ENCODE data around the gene CYP17A1.
"Not testable (repeated sequence)": the region's sequence is repeated elsewhere in the genome, so short reads cannot be mapped to it uniquely, and the experiment has no call there.

Gene CYP17A1

DNA sequence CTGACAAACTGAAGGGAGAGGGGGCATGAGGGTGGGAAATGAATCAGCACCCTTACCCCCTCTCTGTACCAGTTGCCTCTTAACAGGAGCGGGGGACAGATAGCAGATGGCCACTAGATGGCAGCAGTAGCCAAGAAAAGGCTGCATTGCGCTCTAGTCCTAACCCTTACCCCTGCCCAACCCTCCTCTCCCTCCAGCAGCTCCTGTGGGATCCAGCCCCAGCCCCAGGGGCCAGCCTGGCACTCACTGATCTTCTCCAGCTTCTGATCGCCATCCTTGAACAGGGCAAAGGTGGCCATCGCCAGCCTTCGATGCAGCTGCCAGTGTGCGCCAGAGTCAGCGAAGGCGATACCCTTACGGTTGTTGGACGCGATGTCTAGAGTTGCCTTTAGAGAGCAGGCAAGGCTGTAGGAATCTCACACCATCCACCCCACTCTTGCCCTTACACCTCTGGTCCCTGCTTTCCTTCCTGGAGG, 2.2 kb downstream of the CYP17A1 start:
- peak; percentile 76 for DNase-seq

DNA sequence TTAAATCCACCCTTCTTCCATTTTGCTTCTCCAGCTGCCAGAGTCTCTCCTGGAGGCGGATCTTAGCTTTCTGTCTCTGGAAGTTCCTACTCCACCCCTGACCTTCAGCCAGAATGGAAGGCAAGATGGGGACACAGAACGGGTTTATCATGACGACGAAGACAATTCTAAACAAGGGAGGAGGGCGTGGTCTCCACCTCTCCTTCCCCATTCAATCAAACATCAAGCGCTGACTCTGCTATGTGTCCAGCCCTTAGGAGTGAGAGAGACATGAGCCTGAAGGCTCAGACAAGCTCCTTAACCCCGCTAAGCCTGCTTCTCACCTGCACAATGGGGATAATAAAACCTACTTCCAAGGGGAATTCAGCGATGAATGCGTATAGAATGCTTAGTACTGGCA, 3.1 kb downstream of the CYP17A1 start:
- no peak for DNase-seq

DNA sequence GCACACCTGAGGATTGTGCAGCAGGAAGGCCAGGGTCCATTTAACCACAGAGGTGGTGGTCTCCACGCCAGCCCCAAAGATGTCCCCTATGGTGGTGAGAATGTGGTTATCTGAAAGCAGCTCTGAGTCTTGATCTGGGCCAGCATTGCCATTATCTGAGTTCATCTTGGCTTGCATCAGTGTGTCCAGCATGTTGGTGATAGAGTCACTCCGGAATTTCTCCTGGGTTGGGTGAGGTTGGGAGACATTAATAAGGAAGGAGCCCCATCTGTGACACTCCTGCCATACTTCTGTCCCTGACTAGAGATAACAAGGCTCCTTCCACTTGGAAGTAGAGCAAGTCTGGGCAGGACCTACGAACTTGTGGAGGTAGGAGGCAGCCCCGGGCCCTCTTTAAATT, 4.2 kb downstream of the CYP17A1 start:
- no peak for DNase-seq

DNA sequence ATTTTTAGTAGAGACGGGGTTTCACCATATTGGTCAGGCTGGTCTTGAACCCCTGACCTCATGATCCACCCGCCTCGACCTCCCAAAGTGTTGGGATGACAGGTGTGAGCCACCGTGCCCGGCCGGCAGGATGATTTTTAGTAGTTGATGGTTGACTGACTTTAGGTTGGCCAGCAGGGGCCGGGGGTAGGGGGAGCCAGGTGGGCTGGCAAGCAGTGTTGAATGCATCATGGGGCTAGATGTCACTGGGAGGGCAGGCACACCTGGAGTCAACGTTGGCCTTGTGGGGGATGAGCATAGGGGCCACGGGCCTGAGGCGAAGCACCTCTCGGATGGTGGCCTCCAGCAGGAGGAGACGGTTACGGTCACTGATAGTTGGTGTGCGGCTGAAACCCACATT, 5.0 kb downstream of the CYP17A1 start:
- no peak for DNase-seq

DNA sequence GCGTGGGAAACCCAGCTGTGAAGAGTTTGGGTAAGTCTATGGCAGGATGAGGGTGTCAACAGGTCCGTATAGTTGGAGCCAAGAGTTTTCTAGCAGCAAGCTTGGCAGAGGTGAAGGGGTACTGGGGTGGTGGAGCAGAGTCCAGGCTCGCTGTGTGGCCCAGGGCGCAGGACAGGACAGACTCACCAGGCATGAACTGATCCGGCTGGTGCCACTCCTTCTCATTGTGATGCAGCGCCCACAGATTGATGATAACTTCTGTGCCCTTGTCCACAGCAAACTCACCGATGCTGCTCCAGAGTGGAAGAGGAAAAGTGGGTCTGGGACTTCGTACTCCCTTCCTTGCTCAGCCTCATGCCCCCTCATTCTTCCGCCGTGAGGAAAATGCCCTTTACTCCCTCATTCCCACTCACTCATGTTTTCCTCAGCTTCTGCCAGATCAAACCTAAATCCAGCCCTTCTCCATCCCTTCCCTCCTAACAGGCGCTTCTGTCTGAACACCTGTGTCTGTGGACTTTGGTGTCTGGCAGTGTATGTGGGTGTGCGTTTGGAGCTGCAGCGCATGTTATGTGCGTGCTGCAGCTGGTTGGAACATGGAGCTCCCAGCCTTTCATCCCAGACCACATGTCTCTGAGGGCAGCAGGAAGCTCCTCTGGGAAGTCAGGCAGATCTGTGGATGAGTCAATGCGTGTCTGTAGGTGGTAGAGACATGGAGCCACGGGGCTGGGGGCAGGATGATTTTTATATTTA, 5.7 kb downstream of the CYP17A1 start:
- no peak for DNase-seq

DNA sequence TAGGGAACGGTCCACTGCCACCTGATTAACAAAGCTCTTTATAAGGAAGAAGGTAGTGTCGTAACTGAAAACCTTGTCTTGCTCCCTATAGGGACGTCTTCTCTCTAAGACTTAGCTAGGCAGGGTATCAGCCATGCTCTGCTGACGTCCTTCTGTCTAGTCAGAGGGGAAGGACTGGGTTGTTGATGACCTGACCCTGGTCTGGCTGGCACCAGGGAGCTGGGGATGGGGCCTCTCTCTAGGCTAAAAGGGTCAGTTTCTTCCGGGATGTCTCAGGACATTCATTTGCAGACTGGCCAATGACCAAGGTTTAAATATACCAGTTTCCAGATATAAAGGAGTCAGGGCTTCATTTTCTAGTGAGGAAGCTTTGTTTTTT, 9.6 kb downstream of the CYP17A1 start:
- DNase-seq = no peak

DNA sequence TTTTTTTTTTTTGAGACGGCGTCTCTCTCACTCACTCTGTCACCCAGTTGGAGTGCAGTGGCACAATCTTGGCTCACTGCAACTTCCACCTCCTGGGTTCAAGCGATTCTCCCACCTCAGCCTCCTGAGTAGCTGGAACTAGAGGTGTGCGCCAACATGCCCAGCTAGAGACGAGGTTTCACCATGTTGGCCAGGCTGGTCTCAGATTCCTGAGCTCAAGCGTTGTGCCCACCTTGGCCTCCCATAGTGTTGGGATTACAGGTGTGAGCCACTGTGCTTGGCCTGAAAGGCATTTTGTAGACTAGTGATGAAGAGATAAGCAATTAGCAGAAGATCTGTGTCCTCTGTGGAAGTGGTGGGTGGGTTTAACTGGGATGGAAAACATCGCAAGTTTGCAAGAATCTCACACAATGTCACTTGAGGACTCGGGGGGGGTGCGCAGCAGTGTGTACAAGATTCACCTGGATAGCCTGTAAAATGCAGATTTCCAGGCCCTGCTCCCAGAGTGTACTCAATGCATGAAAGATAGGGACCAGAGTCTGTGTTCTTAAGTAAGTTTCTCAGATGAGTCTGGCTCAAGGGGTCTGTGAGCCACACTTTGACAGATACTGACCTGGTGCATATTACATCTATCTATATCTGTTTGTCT, 10.9 kb downstream of the CYP17A1 start:
- DNase-seq = no peak

DNA sequence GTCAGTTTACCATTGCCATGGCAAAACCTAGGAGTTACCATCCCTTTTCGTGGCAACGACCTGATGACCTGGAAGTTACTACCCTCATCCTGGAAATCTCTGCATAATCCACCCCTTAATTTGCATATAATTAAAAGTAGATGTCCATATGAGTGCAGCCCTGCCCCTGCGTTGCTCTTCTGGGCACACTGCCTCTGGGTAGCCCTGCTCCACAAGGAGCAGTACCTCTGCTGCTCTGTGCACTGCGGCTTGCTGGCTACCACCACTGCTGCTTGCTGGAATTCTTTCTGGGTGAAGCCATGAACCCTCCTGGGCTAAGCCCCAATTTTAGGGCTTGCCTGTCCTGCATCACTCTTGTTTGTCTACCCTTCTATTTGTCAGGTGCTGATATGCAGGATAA, 12.5 kb downstream of the CYP17A1 start:
- DNase-seq = no peak

DNA sequence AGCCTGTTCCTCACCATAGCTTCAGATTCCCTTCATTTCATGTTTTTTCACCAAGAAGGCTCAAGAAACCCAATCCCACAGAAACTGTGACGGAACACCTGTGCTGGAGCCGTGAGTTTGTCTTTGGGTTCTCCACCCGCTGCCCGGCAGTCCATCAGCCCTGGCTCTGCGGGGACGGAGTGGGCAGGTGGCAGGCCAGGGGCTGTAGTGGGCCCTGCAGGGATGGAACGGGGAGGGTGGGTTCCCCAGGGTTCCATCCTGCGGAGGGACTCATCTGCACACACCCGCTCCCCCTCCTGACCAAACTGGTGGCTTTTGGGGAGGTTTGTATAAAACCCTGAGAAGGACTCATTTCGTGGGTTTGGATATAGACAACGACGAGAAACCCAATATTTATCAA, 15.0 kb downstream of the CYP17A1 start:
- DNase-seq = no peak

DNA sequence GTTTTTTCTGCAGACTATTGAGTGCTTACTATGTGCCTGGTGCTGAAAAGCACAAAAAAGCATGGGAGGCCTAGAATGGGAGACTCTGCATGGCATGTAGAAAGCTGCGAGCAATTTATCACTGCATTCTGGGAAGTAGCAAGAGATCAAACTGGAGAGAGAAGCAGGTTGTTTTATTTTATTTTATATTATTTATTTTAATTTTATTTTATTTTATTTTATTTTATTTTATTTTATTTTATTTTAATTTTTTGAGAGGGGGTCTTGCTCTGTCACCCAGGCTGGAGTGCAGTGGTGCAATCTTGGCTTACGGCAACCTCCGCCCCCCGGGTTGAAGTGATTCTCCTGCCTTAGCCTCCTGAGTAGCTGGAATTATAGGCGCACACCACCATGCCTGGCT, 17.2 kb downstream of the CYP17A1 start:
- DNase-seq = not testable (repeated sequence)

DNA sequence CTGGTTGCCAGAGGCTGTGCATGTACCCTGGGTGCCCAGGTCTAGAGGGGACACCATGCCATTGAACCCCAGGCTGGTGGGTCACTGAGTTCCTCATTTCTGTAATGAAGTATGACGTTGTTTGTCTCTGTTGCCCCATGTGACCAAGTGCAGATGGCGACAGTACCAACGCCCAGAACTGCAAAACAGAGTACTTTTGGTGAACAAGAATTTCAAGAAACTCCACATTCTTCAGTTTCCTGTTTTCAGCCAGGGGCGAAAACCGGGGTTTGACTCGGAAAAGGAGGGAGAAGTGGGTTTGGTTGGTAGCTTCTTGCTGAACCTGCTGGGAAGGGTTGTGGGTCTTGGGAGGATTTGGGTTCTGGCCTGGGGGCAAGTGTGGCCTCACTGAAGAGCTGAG, 18.2 kb downstream of the CYP17A1 start:
- DNase-seq = peak; percentile 76

DNA sequence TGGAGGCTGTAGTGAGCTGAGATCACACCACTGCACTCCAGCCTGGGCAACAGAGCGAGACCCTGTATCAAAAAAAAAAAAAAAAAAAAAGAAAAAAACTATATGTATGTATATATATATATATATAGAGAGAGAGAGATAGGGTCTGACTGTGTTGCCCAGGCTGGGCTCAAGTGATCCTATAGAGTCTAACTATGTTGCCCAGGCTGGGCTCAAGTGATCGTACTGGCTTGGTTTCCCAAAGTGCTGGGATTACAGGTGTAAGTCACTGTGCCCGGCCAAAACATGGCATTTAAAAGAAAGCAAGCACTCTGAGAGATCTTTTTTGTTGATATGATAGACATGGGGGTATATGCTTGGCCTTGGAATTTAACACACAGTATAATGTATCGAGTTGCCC, 20.0 kb downstream of the CYP17A1 start:
- no peak for DNase-seq

DNA sequence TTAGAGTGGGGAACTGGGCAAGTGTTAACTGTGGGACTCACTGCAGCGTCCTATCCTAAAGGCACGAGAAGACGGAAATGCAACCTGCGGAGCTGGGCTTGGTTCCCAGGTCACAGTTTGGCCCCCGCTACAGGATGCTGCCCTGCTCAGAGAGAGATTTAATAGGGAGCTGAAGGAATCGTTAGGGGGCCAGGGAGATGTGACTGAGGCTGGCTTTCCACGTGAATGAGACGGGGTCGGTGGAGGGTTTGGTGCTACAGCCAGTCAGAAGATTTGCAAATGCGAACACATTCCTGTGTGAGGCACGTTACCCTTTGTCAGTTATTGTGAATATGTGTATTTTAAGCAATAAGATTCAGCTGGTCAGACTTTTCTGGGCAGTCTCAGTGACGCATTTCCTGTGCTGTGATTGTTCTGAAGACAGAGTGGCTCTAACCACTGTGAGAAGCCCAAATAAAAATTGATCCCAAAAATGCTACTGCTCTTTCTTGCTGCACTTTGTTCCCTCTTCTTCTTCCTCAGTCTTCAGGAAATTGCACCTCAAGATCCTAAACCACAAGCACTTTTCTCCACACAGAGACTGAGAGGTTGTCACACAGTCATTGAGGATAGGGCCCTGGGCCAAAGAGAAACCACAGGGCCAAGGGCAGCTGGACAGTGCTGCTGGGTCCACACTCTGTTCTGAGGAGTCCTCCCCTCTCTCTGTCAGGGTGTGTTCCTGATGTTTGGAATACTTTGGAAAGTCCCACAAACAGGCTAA, 21.2 kb downstream of the CYP17A1 start:
- peak; percentile 85 for DNase-seq

DNA sequence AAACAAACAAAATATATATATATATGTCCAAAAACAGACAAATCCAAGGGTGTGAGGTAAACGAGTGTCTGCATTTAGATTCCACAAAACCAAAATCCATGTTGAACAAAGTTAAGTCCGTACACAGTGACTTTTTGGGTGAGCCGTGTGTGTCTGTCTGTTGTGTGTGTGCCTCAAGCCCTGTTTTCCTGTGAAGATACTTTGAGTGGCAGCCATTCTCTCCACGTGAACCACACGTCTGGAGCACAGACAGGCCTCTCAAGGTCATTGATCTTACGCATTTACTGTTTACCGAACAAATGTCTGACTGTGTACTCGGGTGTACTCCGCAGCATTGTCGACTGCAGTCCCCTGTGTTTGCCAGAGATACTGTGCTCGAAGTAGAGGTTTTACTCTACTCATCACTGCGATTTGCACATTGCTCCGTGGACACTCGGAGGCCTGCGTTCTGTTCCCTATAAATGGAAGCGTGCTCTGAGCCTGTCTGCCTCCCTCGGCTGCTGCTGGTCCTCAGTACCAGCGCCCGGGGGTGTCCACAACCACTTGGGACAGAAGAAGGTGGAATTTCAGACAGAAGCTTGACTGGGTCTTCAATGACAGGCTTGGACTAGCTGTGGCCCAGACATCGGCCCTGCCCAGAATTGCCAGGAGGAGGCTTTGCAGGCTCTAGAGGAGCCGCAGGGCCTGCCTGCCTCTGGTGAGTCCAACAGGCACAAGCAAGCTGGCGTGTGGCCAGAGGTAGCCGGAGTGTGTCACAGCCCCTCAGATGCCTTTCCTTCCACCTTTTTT, 22.1 kb downstream of the CYP17A1 start:
- DNase-seq = peak; percentile 19

DNA sequence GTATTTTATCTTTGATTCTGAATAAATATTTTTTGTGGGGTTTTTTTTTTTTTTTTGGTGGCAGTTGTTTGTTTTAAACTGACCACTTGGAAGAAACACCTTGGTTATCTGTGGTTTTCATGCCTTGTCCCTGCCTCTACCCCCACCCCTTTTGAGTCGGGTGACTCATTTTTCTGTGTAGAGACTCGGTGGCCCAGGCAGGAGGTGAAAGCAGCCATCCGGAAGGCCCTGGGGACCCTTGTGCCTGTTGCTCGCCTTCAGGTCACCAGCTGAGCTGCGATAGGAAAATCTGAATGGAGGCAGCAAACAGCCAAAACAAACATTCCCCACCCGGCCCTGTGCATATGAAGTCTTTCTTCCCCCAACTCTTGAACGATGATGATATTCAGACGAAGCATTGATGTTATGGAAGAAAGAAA, 22.8 kb downstream of the CYP17A1 start:
- DNase-seq = no peak

DNA sequence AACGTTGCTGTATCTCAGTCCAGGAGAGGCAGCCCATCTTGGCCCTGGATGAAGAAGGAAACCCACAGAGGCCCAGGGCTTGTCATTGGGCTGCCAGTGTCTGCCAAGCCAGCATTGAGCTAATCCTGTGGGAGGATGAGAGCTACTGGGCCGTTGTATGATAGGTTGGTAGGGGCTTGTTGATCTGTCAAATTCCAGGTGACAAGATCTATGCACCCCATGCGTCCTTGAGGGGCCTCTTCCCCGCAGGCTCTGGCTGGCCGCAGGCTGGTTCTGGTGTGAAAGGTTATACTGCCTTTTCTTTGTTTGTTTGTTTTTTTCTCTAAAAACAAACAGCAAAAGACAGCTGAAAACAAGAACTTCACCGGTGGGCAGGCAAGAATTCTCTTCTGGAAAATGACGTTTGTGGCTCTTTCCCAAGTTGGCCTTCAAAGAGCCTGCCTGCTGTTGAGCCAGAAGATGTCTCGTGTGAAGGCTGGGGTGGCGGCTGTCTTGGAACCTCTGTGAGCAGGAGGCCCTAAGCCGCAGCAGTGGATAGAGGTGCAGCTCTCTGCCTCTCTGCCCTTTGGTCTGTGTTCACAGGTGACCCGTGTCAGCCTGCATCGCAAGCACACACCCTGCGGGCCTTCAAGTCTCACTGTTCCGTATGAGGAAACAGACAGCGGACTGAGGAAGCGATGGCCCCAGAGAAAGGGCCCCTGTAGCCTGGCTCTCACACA, 23.3 kb downstream of the CYP17A1 start:
- no peak for DNase-seq

DNA sequence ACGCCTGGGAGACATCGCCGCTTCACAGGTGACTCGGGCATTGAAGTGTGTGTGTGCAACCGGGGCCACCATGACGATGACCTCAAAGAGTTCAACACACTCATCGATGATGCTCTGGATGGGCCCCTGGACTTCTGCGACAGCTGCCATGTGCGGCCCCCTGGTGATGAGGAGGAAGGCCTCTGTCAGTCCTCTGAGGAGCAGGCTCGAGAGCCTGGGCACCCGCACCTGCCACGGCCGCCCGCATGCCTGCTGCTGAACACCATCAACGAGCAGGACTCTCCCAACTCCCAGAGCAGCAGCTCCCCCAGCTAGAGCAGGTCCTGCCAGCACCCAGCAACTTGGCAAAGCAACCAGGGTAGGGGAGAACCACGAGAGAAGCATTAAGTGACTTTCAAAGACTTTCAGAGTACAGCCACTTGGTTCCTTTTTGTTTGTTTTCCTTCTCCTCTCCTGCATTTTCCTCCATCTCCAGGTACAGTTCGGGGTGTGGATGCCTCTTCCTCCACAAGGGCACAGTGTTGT, 24.1 kb downstream of the CYP17A1 start:
- no peak for DNase-seq

DNA sequence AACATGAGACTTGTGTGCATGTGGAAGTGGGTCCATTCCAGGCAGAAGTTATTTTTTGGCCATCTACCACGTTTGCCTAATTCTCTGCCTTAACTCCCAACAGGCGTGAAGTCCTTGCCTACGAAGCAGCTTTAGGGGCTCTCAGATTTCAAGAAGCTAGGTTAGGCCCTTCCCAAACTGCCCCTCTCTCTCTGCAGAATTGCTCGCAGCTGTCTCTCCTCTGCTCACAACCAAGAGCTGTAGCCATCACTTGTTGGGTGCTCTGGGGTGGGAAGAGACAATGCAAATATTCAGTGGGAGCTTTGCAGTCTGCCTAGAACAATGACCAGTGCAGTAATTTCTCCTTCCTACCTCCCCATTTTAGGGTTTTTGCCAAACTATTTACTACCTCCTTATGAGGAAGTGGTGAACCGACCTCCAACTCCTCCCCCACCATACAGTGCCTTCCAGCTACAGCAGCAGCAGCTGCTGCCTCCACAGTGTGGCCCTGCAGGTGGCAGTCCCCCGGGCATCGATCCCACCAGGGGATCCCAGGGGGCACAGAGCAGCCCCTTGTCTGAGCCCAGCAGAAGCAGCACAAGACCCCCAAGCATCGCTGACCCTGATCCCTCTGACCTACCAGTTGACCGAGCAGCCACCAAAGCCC, 24.9 kb downstream of the CYP17A1 start:
- DNase-seq = peak; percentile 57

DNA sequence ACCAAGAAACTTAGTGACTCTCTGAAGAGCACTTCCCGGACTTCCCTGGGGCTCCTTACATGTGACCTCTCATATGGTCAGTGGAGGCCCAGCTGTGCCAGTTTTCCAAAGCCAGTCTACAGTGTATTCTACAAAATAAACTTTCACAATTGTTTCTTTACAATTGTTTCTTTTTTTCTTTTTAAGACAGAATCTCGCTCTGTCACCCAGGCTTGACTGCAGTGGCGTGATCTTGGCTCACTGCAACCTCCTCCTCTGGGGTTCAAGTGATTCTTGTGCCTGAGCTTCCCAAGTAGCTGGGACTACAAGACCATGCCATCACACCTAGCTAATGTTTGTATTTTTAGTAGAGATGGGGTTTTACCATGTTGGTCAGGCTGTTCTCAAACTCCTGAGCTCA, 25.9 kb downstream of the CYP17A1 start:
- DNase-seq = no peak

DNA sequence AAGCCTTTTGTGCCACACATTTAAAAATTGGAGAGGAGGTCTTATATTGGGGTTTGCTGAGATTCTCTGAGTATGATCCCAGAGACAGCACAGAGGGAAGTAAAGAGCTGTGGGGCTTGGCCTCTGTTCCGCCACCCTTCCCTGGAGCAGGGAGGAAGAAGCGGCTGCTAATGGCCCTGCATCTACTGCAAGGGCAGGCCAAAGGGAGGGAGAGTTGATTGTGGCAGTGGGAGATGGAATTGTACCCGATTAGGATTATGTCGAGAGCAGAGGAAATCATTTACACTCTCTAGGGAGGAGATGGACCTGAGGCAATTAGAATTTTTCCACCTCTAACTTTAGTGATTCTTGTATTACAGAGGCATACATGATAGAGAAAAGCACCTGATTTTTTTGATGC, 28.8 kb downstream of the CYP17A1 start:
- DNase-seq = no peak

DNA sequence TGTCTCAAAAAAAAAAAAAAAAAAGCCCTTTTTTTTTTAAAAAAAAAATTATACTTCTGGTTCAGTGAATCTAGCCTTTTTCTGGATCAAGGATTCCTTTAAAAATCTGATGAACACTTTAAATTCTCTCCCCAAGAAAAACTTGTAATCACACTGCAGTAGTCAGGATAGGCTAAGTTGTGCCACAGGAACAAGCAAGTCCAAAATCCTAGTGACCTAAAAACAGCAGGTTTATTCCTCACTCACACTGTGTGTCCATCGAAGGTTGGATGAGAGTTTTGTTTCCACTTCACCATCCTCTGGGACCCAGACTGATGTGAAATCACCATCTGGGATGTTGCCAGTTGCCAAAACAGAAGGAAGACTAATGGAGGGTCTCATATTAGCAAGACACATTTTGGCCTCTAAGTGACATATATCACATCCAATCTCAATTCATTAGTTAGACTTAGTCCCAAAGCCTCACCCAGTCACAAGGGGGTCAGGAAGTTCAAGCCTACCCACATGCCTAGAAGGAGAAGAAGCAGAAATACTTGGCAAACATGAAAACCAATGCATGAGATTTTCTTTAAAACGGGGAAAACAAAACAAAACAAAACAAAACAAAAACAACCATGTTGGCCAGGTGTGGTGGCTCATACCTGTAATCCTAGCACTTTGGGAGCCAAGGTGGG, 32.7 kb downstream of the CYP17A1 start:
- peak; percentile 60 for DNase-seq
